Adipocyte (in vitro differentiated cells): ENCODE measurements around the gene SPRR3.
A peak's percentile ranks its signal among the peaks of the same experiment; 100 is the strongest.

Source experiments
- DNase-seq: peaks from one replicate; pipeline ENCODE4 v3.0.0-alpha.2; 2015; ENCODE audit warnings: low read depth
- H3K27me3 ChIP-seq: replicated peaks from 2 replicates; pipeline ENCODE4 v1.7.0; 2013; ENCODE audit warnings: mild to moderate bottlenecking, low read length, moderate library complexity; ENCODE audit not compliant: control insufficient read depth, insufficient read depth
- H3K36me3 ChIP-seq: 2 replicates; pipeline ENCODE4 v1.7.0; 2013; ENCODE audit warnings: low read length, mild to moderate bottlenecking, moderate library complexity; ENCODE audit not compliant: control insufficient read depth, insufficient read depth, severe bottlenecking
- H3K4me1 ChIP-seq: 2 replicates; pipeline ENCODE4 v1.7.0; 2013; ENCODE audit warnings: mild to moderate bottlenecking, low read length, moderate library complexity; ENCODE audit not compliant: control insufficient read depth, insufficient read depth
- H3K4me3 ChIP-seq: 2 replicates; pipeline ENCODE4 v1.7.0; 2013; ENCODE audit warnings: mild to moderate bottlenecking, low read length, moderate library complexity
- H3K9ac ChIP-seq: 2 replicates; pipeline ENCODE4 v1.7.0; 2013; ENCODE audit warnings: mild to moderate bottlenecking, low read length, moderate library complexity
- H3K9me3 ChIP-seq: 2 replicates; pipeline ENCODE4 v1.7.0; 2013; ENCODE audit warnings: mild to moderate bottlenecking, low read length, moderate library complexity; ENCODE audit not compliant: control insufficient read depth

SPRR3 gene

DNA sequence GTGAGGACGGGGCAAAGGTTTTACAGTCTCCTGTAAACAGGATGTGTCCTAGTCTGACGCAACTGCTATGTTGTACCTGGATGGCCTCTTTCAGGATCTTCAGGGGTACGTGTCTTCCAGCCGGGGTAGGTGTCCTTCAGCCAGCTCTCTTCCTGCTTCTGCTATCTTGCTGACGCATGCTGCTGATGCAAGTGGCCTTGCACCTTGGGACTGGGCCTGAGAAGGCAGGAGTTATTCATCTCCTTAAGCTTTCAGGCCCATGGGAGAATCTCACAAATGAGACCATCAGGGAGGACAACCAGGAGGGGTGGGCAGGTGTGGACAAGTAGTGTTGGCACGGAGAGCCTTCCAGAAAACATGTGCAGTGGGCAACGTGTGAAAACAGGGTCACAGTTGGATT is 21.6 kb downstream of the SPRR3 start:
- DNase-seq = no peak
- Histone ChIP-seq H3K4me3 (no peak overlapping the region), H3K36me3 (no peaks in the 10 kb centered on the region), H3K9ac (no peak overlapping the region), H3K27me3 (peaks cover 2% of the 10 kb centered on the region), H3K4me1 (no peaks in the 10 kb centered on the region), H3K9me3 (no peaks in the 10 kb centered on the region)

- H3K4me3 ChIP-seq = no peak overlapping the region
- H3K9me3 ChIP-seq = no peaks in the 10 kb centered on the region
- H3K4me1 ChIP-seq = no peaks in the 10 kb centered on the region
- H3K27me3 ChIP-seq = peaks cover 3% of the 10 kb centered on the region
- no peak overlapping the region for H3K9ac ChIP-seq
- no peaks in the 10 kb centered on the region for H3K36me3 ChIP-seq
- no peak for DNase-seq
Observed at GRCh38 chr1:153024413-153024812, 22.9 kb downstream of the SPRR3 start.

DNA sequence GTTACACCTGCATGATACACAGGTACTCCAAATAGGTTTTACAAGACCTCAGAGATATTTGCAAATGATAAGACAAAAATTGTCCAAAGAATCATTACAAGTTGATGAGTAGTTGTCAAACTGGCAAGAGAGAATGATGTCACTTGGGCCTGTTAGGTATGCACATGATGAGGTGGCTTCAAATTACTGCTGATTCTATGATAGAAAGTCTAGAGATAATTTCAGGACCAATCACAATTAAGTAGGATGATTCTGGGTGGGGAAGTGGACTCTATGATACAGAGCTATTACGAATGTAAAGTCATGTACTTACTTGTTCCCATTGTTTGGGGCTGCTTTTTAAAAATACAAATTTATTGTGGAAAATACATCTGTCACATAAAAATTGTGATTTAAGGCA is 24.2 kb downstream of the SPRR3 start:
- no peaks in the 10 kb centered on the region for H3K4me1 ChIP-seq
- H3K9me3 ChIP-seq = no peaks in the 10 kb centered on the region
- H3K36me3 ChIP-seq = no peaks in the 10 kb centered on the region
- peaks cover 3% of the 10 kb centered on the region for H3K27me3 ChIP-seq
- H3K9ac ChIP-seq = no peak overlapping the region
- no peak overlapping the region for H3K4me3 ChIP-seq
- DNase-seq = no peak

DNA sequence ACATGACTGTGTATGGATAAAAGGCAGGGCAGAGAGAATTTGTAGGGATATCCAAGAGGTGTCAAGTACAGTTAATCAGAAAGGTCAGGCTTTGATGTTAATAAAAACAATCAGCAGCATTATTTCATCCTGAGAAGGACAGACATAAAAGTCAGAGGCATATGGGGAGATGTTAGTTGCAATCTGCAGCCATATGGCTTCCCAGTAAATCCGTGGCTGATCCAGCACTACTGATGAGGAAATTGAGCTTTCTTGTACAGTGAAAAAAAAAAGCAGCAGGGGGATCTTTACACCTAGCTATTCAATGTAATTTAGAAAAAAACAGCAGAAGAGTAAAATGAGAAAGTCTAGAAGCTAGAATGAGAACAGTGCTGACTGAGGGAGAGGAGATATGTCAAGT is 27.2 kb downstream of the SPRR3 start:
- Histone ChIP-seq H3K27me3 (peaks cover 3% of the 10 kb centered on the region), H3K4me1 (no peaks in the 10 kb centered on the region), H3K9ac (no peak overlapping the region), H3K4me3 (no peak overlapping the region), H3K36me3 (no peaks in the 10 kb centered on the region), H3K9me3 (no peaks in the 10 kb centered on the region)
- DNase-seq = no peak

- Histone ChIP-seq H3K4me3 (no peak within 1 kb of the TSS), H3K4me1 (no peaks in the 10 kb centered on the region), H3K9me3 (no peaks in the 10 kb centered on the region), H3K36me3 (no peaks in the 10 kb centered on the region), H3K27me3 (peaks cover 3% of the 10 kb centered on the region), H3K9ac (no peak within 1 kb of the TSS)
- no peak for DNase-seq
Observed at GRCh38 chr1:153030895-153031294, 29.3 kb downstream of the SPRR3 start, which contains the start of gene SPRR1B. Gene SPRR1B (plus strand): TSS chr1:153031203. CDS start chr1:153032346, 1,143 bp downstream.

GRCh38 chr1:153032073-153032472 is 30.5 kb downstream of the SPRR3 start:
- DNase-seq = no peak
- Histone ChIP-seq H3K4me1 (no peaks in the 10 kb centered on the region), H3K27me3 (peaks cover 4% of the 10 kb centered on the region), H3K9ac (no peak overlapping the region), H3K36me3 (no peaks in the 10 kb centered on the region), H3K4me3 (no peak overlapping the region), H3K9me3 (no peaks in the 10 kb centered on the region)

DNA sequence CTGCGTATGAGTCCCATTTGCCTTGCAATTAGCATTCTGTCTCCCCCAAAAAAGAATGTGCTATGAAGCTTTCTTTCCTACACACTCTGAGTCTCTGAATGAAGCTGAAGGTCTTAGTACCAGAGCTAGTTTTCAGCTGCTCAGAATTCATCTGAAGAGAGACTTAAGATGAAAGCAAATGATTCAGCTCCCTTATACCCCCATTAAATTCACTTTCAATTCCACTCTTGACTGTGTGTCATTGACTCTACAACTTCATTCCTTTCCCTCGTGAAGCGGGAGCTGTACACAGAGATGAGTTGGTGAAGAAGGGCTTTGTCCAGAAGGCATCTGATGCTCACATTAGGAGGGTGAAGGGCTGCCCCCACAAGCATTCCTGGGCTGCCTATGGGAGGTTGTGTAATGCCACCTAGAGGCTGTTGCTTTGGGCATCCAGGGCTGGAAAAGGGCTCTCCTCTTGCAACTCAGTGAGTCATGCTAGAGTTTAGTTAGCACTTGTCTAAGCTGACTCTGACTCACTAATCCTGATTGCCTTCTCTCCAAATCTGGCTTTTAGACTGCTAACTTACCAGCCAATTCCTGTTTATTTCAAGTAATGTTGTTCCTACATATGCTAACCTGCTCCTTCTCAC is 31.2 kb downstream of the SPRR3 start:
- peaks cover 7% of the 10 kb centered on the region for H3K27me3 ChIP-seq
- H3K9me3 ChIP-seq = no peaks in the 10 kb centered on the region
- no peak overlapping the region for H3K9ac ChIP-seq
- H3K36me3 ChIP-seq = no peaks in the 10 kb centered on the region
- DNase-seq = peak; percentile 8
- no peaks in the 10 kb centered on the region for H3K4me1 ChIP-seq
- no peak overlapping the region for H3K4me3 ChIP-seq

DNA sequence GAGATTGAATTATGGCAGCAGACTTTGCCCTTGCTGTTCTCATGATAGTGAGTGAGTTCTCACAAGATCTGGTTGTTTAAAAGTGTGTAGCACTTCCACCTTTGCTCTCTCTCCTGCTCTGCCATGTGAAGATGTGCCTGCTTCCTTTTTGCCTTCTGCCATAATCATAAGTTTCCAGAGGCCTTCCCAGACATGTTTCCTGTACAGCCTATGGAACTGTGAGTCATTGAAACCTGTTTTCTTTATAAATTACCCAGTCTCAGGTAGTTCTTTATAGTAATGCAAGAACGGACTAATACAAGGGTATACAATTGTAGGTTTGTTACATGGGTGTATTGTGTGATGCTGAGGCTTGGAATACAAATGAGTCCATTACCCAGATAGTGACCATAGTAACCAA is 33.7 kb downstream of the SPRR3 start:
- H3K36me3 ChIP-seq = no peaks in the 10 kb centered on the region
- no peak overlapping the region for H3K9ac ChIP-seq

GRCh38 chr1:153040950-153041631 is 39.5 kb downstream of the SPRR3 start, which contains the start of gene SPRR2D:
Gene SPRR2D (minus strand): TSS chr1:153041120. CDS start chr1:153040346, 774 bp downstream.
- Histone ChIP-seq H3K4me3 (no peak within 1 kb of the TSS), H3K9ac (no peak within 1 kb of the TSS), H3K4me1 (no peaks in the 10 kb centered on the region), H3K36me3 (no peaks in the 10 kb centered on the region), H3K27me3 (peaks cover 6% of the 10 kb centered on the region), H3K9me3 (no peaks in the 10 kb centered on the region)
- no peak for DNase-seq

More for the DNA sequence above, 33.7 kb downstream of the SPRR3 start:
- Histone ChIP-seq H3K4me3 (no peak overlapping the region), H3K4me1 (no peaks in the 10 kb centered on the region), H3K9me3 (no peaks in the 10 kb centered on the region), H3K27me3 (peaks cover 4% of the 10 kb centered on the region)
- no peak for DNase-seq

DNA sequence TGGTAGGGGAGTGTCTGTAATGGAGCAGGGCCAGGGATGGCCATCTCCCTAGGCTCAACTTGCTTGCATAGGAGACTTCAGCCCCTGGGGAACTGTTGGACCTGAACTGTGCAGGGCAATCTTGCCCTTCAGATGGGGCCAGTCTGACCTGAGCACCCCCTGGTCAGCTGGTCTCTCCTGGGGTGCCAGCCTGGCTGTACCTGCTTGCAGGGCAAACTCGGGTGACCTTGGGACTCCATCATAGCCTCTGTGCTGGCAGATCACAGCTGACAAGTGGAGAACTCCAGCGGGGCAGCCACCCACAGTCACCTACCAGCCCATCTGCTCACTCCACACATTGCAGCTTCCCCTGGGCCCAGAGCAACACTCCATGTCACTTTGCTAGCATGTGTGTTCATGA is 47.7 kb downstream of the SPRR3 start:
- peaks cover 3% of the 10 kb centered on the region for H3K27me3 ChIP-seq
- no peak for DNase-seq

More for the DNA sequence above, 47.7 kb downstream of the SPRR3 start:
- H3K9ac ChIP-seq = no peak overlapping the region
- H3K36me3 ChIP-seq = no peaks in the 10 kb centered on the region
- H3K4me1 ChIP-seq = no peaks in the 10 kb centered on the region
- peaks cover 23% of the 10 kb centered on the region for H3K9me3 ChIP-seq
- no peak overlapping the region for H3K4me3 ChIP-seq
